Measurements from ENCODE around the gene SEC24D.

The SEC24D gene

GRCh38 chr4:118749347-118749988 is 86.5 kb downstream of the SEC24D start:
- DNase-seq, result no peak

GRCh38 chr4:118746251-118746919 is 89.5 kb downstream of the SEC24D start:
- DNase-seq, result no peak

GRCh38 chr4:118745357-118745756 is 90.6 kb downstream of the SEC24D start:
- no peak for DNase-seq

- no peak for DNase-seq
Measured at GRCh38 chr4:118743867-118744266, 92.1 kb downstream of the SEC24D start.

DNA sequence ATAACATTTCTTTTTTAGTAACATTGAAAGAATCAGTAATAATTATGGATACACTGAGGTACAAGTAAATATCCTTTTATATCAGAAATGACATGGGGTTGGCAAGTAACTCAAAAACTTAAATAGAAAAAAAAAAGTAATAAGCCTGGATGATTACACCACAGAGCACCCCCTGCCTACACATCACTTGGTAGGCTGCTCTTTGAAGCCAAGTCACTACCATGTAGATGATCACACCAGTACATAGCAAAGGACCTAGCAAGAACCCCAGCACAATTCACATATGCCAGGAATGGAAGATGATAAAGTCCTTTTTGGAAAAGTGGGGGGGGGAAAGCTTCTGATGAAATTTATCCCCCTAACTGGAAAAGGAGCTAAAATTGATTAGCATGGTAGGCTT is 93.9 kb downstream of the SEC24D start:
- no peak for DNase-seq

DNA sequence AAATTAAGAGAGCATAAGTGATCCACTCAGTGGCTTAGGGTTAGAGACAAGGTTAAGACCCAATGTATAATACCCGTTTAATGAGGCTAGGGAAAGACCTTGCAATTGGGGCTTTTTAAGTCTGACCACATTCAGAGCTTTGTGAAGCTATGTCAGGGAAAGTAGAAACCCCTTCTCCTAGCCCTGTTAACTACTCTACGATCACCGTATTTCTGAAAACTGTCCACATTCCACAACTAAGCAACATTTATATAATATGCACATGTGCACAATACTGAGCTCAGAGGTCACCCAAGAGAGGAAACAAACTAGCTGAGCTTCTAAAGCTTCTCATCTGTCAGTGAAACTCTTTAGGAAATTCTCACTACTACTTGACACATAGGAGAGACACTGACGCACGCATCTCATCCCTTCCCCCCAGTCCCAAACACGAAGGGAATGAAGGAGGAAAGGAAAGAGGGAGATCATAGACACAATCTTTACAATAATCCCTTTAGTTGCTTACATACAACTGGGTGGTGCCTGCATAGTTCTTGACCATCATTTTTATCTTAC is 94.5 kb downstream of the SEC24D start:
- no peak for DNase-seq

DNA sequence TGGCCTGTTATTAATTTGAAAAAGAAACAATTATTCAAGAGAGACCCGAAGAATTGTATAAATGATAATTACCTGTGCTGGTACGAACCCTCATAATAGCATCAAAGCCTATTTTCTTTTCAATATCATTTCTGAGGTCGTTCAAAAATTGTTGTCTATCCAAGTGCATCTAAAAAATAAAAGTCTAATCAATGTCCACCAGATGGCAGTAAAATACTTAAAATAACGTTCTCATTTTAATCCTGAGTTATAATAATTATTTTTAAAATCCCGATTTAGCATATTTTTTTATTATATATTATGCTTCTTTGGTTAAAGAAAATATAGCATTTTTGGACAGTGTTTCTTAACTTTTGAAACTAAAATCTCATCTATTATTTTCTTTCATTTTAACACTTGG is 95.1 kb downstream of the SEC24D start:
- no peak for DNase-seq

- no peak for DNase-seq
Measured at GRCh38 chr4:118739022-118739713, 96.8 kb downstream of the SEC24D start.

GRCh38 chr4:118738090-118738489 is 97.8 kb downstream of the SEC24D start:
- DNase-seq, result no peak

GRCh38 chr4:118736900-118737299 is 99.0 kb downstream of the SEC24D start:
- DNase-seq, result no peak

- no peak for DNase-seq
Measured at GRCh38 chr4:118734491-118735205, 101.3 kb downstream of the SEC24D start.

- no peak for DNase-seq
Measured at GRCh38 chr4:118732591-118733330, 103.2 kb downstream of the SEC24D start.

DNA sequence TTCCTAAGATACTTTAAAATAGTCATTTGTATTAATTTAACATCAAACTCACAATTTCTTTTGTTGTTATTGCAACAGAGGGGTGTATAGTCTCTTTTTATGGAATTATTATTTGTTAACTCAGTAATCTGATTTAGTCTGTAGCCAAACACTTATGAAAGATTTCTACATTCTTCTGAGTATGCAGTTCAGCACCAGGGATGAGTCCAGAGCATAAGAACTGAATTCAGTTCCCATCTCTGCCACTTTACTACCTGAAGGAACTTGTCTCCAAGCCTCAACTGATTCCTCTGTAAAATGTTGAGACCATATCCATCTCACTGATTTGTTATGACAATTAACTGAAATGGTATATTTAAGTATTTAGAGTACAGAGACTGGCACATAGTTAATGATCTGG is 105.2 kb downstream of the SEC24D start:
- DNase-seq, result no peak

DNA sequence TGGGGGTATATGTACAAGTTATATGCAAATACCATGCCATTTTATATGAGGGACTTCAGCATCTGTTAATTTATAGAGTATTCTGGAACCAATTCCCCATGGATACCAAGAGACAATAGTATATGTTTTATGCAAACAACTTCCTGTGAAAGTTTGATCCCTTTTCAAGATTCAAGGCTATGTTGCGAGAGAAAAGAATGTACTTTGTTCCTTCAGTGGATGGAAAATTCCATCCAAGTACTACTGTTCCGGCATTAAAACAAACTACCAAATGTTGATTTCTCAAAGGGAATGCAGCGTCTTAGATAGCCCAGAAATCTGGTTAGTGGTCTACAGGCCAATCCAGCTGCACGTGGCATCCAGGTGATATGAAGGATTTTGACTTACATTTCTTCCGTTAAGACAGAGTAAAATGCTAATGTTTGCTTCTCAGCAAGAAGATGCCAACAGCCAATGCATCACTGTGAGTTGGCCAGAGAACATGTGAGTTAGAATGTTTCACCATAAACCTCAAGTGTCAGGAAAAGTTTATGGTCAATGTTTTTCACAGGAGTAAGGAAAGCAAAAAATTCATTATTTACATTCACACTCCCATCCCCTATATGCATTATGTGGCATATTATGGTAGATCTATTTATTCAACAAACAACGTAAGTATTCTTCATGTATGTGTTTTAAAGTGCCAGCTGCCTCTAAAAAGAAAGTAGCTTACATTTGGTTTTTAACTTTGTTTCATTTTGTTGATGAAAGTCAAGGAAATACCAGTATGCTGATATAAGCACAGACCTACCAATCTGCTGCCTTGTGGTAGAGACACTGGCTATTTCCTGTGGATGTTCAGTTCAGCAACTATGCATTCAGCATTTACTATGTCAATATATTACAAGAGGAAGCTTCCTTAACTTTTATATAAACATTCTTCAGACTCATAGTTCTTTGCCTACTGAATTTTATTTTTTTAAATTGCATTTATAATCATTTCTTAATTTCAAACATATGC is 106.3 kb downstream of the SEC24D start:
- no peak for DNase-seq

DNA sequence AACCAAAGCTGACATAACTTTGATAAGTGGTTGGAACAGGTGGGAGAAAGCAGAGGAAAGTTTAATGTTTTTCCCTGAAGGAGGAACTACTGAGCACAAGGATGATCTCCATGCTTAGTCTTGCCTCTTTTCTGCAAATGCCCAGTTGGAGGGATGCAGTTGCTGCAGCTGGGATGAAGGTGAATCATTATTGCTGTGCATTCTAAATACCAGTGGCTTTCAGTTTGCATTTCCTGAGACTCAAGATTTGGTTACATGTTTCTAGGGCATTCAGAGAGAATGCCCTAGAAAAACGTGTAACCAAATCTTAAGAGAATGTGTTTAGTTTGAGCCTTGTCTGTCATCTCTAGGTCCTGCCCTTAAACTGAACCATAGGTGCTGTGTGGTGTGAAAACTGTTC is 108.6 kb downstream of the SEC24D start:
- no peak for DNase-seq

GRCh38 chr4:118723369-118723768 is 112.6 kb downstream of the SEC24D start:
- DNase-seq, result no peak

GRCh38 chr4:118721752-118722151 is 114.2 kb downstream of the SEC24D start:
- no peak for DNase-seq

DNA sequence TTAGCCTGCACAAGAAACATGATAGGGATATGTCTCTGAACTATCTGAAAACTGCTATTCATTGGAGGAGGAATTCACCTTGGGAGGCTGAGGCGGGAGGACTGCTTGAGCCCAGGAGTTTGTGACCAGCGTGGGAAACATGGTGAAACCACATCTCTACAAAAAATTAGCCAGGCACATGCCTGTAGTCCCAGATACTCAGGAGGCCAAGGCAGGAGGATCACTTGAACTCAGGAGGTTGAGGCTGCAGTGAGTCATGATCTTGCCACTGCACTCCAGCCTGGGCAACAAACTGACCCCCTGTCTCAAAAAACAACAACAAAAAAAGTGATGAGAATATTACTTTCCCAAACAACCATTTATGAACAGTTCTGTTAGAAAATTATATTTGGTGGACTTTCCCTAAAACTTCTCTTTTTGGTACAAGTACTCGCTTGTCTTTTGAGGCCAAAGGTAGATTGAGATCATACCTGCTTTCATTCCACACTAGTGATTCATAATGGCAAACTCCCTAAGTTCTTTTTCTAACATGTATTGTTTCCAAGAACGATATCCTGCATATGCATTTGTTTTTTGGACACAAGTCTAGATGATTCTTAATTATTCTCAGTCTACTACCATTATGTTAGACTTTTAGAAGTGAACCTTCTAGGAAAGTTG is 117.3 kb downstream of the SEC24D start:
- no peak for DNase-seq

- DNase-seq, result no peak
Measured at GRCh38 chr4:118716304-118716703, 119.6 kb downstream of the SEC24D start.

DNA sequence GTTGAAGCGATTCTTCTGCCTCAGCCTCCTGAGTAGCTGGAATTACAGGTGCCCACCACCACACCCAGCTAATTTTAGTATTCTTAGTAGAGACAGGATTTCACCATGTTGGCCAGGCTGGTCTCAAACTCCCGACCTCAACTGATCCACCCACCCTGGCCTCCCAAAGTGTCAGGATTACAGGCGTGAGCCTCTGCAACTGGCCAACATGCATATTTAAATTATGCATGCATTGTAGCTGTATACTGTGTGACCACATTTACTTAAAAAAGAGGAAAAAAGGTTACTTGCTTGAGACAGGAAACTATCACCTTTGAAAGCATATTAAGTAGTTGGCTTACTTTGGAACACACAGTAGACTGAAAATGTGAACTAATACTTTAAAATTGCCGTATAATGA is 121.2 kb downstream of the SEC24D start:
- no peak for DNase-seq

DNA sequence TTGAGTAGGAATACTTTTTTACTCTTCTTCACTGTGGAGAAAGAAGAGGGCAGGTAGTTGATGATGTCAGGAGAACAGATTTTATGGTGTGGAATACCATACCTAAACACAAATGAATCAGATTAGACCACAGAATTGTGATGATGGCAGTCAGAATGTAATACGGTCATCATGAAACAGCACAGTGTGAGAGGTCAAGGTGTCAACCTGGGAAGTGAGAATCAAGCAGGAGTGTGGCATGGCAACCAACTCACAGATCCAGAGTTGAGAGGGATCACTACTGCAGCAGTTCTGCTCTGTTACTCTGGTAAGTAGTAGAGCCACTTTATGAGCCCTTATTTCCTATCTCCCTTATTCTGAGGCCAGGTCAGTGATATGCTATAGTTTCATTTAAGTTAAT is 123.1 kb downstream of the SEC24D start:
- DNase-seq, result no peak
